Ammon's horn (tissue), 1 donor: ENCODE data around the gene SZRD1.

ENCODE experiments used
- DNase-seq: peaks from one replicate; pipeline ENCODE4 v3.0.0-alpha.2; 2016; ENCODE audit warnings: low spot score

SZRD1 gene

GRCh38 chr1:16394977-16395376 lies 27.9 kb downstream of the SZRD1 start:
- DNase-seq, result no peak

- DNase-seq, result peak; percentile 22
These were observed 29.5 kb downstream of the SZRD1 start for GRCh38 chr1:16396591-16396990.

GRCh38 chr1:16397120-16397519 lies 30.1 kb downstream of the SZRD1 start:
- no peak for DNase-seq

GRCh38 chr1:16398371-16398953 lies 31.4 kb downstream of the SZRD1 start:
- DNase-seq, result no peak

- no peak for DNase-seq
These were observed 35.7 kb downstream of the SZRD1 start for GRCh38 chr1:16402742-16403141.

- DNase-seq, result no peak
These were observed 38.4 kb downstream of the SZRD1 start for GRCh38 chr1:16405441-16405840.

- no peak for DNase-seq
These were observed 39.8 kb downstream of the SZRD1 start for GRCh38 chr1:16406868-16407267.

GRCh38 chr1:16409536-16410152 lies 42.6 kb downstream of the SZRD1 start:
- DNase-seq, result no peak

GRCh38 chr1:16410803-16411202 lies 43.8 kb downstream of the SZRD1 start:
- DNase-seq, result no peak

- no peak for DNase-seq
These were observed 46.1 kb downstream of the SZRD1 start for GRCh38 chr1:16413191-16413590.

- no peak for DNase-seq
These were observed 51.9 kb downstream of the SZRD1 start for GRCh38 chr1:16418823-16419425.

GRCh38 chr1:16420424-16421118 lies 53.5 kb downstream of the SZRD1 start:
- no peak for DNase-seq

GRCh38 chr1:16421201-16421600 lies 54.2 kb downstream of the SZRD1 start:
- DNase-seq, result no peak

- DNase-seq, result no peak
These were observed 55.0 kb downstream of the SZRD1 start for GRCh38 chr1:16422041-16422440.

GRCh38 chr1:16425125-16426025 lies 58.3 kb downstream of the SZRD1 start:
- no peak for DNase-seq

- DNase-seq, result no peak
These were observed 63.6 kb downstream of the SZRD1 start for GRCh38 chr1:16430606-16431005.

GRCh38 chr1:16433030-16433429 lies 66.0 kb downstream of the SZRD1 start:
- no peak for DNase-seq

- DNase-seq, result no peak
These were observed 67.0 kb downstream of the SZRD1 start for GRCh38 chr1:16434007-16434406.

GRCh38 chr1:16434501-16434900 lies 67.5 kb downstream of the SZRD1 start:
- DNase-seq, result no peak

- DNase-seq, result no peak
These were observed 70.0 kb downstream of the SZRD1 start, which contains the start of gene SPATA21 for GRCh38 chr1:16436946-16437474. Gene SPATA21, minus strand, starts transcription at chr1:16437424. Its CDS starts 6,053 bp downstream, at chr1:16431371.

- DNase-seq, result no peak
These were observed 71.5 kb downstream of the SZRD1 start for GRCh38 chr1:16438516-16438915.

GRCh38 chr1:16438924-16439323 lies 71.9 kb downstream of the SZRD1 start:
- DNase-seq, result no peak
